Measurements from ENCODE around the gene NCF4.

Gene NCF4

GRCh38 chr22:36918586-36919284 lies 57.9 kb downstream of the NCF4 start:
- DNase-seq (ENCODE audit: low spot score), result no peak
- no peak for TF ChIP-seq CTCF (IDR thresholded peaks at IDR 0.05; ENCODE audit: extremely low read depth, insufficient read depth, missing control alignments)
- in situ Hi-C loops (cut with MboI; ENCODE audit: low pct_unique_long_range_greater_than_20kb, low sequenced_read_pairs, unreplicated experiment), result no loop called here

GRCh38 chr22:36921309-36922104 lies 60.7 kb downstream of the NCF4 start:
- in situ Hi-C loops (cut with MboI; ENCODE audit: low pct_unique_long_range_greater_than_20kb, low sequenced_read_pairs, unreplicated experiment), result no loop called here
- no peak for TF ChIP-seq CTCF (IDR thresholded peaks at IDR 0.05; ENCODE audit: extremely low read depth, insufficient read depth, missing control alignments)
- DNase-seq (ENCODE audit: low spot score), result peak; percentile 80

- no peak for TF ChIP-seq CTCF (IDR thresholded peaks at IDR 0.05; ENCODE audit: extremely low read depth, insufficient read depth, missing control alignments)
- in situ Hi-C loops (cut with MboI; ENCODE audit: low pct_unique_long_range_greater_than_20kb, low sequenced_read_pairs, unreplicated experiment), result no loop called here
- no peak for DNase-seq (ENCODE audit: low spot score)
Measured at GRCh38 chr22:36922105-36922608, 61.4 kb downstream of the NCF4 start.

GRCh38 chr22:36922711-36923110 lies 61.9 kb downstream of the NCF4 start:
- in situ Hi-C loops (cut with MboI; ENCODE audit: low pct_unique_long_range_greater_than_20kb, low sequenced_read_pairs, unreplicated experiment), result no loop called here
- TF ChIP-seq CTCF (IDR thresholded peaks at IDR 0.05; ENCODE audit: extremely low read depth, insufficient read depth, missing control alignments), result no peak
- DNase-seq (ENCODE audit: low spot score), result peak; percentile 15

- no peak for TF ChIP-seq CTCF (IDR thresholded peaks at IDR 0.05; ENCODE audit: extremely low read depth, insufficient read depth, missing control alignments)
- in situ Hi-C loops (cut with MboI; ENCODE audit: low pct_unique_long_range_greater_than_20kb, low sequenced_read_pairs, unreplicated experiment), result no loop called here
- DNase-seq (ENCODE audit: low spot score), result no peak
Measured at GRCh38 chr22:36923131-36923788, 62.5 kb downstream of the NCF4 start.

- TF ChIP-seq CTCF (IDR thresholded peaks at IDR 0.05; ENCODE audit: extremely low read depth, insufficient read depth, missing control alignments), result no peak
- no peak for DNase-seq (ENCODE audit: low spot score)
- in situ Hi-C loops (cut with MboI; ENCODE audit: low pct_unique_long_range_greater_than_20kb, low sequenced_read_pairs, unreplicated experiment), result no loop called here
Measured at GRCh38 chr22:36924151-36924698, 63.4 kb downstream of the NCF4 start.

Measured in GM13977 (cell line).